ENCODE results near the gene ESYT2.

DNA sequence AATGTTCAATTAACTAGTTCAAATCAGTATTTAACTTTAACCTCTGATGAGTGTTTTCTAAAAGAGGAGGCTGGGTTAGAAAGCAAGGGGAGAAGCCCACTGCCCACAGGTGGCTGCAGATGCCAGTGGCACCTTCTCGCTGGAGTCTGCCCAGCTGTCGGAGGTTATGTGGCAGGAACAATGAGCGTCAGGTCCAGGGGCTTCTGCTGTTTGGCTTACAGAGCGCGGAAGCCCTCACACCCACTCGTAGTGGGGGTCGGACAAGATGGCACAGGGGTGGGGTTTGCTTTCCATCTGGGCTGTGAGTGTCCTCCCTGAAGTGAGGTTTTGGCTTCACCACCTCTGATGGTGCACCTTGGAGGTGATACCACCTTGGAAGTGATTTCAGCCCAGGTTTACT, 35.5 kb upstream of the ESYT2 start:
- TF ChIP-seq, protein P1, sequence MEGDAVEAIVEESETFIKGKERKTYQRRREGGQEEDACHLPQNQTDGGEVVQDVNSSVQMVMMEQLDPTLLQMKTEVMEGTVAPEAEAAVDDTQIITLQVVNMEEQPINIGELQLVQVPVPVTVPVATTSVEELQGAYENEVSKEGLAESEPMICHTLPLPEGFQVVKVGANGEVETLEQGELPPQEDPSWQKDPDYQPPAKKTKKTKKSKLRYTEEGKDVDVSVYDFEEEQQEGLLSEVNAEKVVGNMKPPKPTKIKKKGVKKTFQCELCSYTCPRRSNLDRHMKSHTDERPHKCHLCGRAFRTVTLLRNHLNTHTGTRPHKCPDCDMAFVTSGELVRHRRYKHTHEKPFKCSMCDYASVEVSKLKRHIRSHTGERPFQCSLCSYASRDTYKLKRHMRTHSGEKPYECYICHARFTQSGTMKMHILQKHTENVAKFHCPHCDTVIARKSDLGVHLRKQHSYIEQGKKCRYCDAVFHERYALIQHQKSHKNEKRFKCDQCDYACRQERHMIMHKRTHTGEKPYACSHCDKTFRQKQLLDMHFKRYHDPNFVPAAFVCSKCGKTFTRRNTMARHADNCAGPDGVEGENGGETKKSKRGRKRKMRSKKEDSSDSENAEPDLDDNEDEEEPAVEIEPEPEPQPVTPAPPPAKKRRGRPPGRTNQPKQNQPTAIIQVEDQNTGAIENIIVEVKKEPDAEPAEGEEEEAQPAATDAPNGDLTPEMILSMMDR (IDR thresholded peaks at IDR 0.05; ENCODE audit: low read depth, low read length, missing input control) = no peak
- TF ChIP-seq, protein P2, sequence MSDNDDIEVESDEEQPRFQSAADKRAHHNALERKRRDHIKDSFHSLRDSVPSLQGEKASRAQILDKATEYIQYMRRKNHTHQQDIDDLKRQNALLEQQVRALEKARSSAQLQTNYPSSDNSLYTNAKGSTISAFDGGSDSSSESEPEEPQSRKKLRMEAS (IDR thresholded peaks at IDR 0.05) = no peak
- TF ChIP-seq REST (IDR thresholded peaks at IDR 0.05) (no peak), TAF1 (conservative IDR thresholded peaks at IDR 0.05) (no peak), JUND (IDR thresholded peaks at IDR 0.05) (no peak), HNF4G (IDR thresholded peaks at IDR 0.05) (no peak)
